K562 (cell line): ENCODE data around the gene VPS37D. TPM values are rescaled to one million over a fixed set of nuclear protein-coding genes. Genes with fewer than 3 reads are reported as not detected.

Experiments used
- BCOR ChIP-seq: fragments of 450-650 bp; IDR thresholded peaks from 2 replicates; pipeline ENCODE4 v1.6.1; 2016
- KAT8 ChIP-seq: fragments of 450-650 bp; IDR thresholded peaks from 2 replicates; pipeline ENCODE4 v1.6.1; 2016; ENCODE audit warnings: low read depth, mild to moderate bottlenecking
- MGA ChIP-seq: fragments of 450-650 bp; IDR thresholded peaks from 2 replicates; pipeline ENCODE4 v1.6.1; 2016; ENCODE audit warnings: mild to moderate bottlenecking, moderate library complexity
- REST ChIP-seq, 2 experiments: fragments of 450-650 bp; formaldehyde crosslinking in 1 of 2; IDR thresholded peaks; 2 replicates each; pipeline versions ENCODE4 v1.4.0 to v1.6.1; 2014 to 2020; ENCODE audit warnings: mild to moderate bottlenecking in 2 of 2, borderline replicate concordance in 1 of 2, low read depth in 1 of 2
- polyA plus RNA-seq, 8 experiments: library from polyadenylated mRNA; depleted of rRNA in 4 of 8; stranded (reverse) in 5 of 8; unstranded in 3 of 8; fragments of >200 nt; fragmentation: Nextera tagmentation in 2 of 8; fragmentation: Illumina TruSeq in 1 of 8; extraction: Ambion mirVana in 2 of 8; extraction: Trizol in 1 of 8; gene quantifications; 2 replicates each; pipeline versions ENCODE4 v1.2.1 to v1.2.3, GENCODE V29; 2011 to 2014; ENCODE audit warnings: inconsistent platforms in 1 of 8, missing spikeins in 1 of 8
- total RNA-seq, 7 experiments: library from RNA; depleted of rRNA in 6 of 7; stranded (reverse); fragments of >200 nt in 6 of 7; fragmentation: Illumina TruSeq in 2 of 7; extraction: Trizol in 2 of 7; gene quantifications; 2 replicates each; pipeline versions ENCODE4 v1.2.1 to v1.2.3, GENCODE V29; 2011 to 2021; ENCODE audit warnings: low replicate concordance in 1 of 7

VPS37D gene
- total and polyA plus RNA-seq, 9 of the 15 experiments (the other 6 are each of a cell fraction or from before 2014, with no cell fraction given) = 0.25 to 2.3 (median 1.0) TPM; not detected in 3

DNA sequence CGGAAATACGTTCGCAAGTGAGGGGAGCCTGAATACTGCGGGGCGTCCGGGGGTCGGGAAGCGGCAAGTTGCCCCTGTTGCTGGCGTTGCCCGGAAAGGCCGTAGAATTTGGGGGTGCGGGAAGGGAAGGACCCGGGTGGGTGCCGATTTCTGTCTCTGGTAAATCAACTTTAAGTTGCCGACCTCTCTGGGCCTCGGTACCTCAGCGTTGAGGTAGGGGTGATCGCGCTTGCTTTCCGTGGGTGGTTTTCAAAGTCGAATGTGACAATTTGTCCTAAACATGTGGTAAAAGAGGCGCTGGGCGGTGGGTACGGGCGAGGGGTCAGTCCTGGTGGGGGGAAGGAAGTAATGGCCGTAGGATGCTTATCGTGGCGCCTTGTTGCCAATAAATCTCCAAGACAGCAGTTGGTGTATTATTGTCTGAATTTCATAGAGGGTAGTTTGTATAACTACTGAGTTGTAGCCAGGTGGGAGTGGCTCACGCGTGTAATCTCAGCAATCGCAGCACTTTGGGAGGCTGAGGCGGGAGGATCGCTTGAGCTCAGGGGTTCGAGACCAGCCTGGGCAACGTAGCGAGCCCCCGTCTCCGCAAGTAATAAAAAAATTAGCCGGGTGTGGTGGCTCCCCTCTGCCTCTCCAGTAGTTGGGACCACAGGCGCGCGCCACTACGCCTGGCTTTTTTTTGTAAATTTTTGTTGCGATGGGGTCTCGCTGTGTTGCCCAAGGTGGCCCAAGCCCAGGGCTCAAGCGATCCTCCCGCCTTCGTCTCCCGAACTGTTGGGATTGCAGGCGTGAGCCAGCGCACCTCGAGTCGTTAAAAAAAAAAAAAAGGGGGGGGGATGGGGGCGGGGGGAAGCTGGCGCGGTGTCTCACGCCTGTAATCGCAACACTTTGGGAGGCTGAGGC is 16.4 kb downstream of the VPS37D start (continued):
- TF ChIP-seq MGA (no peak), KAT8 (no peak), BCOR (peak; percentile 70), REST (IDR thresholded peaks at IDR 0.05; ENCODE audit: borderline replicate concordance) (no peak), REST (CRISPR knock-in tag; IDR thresholded peaks at IDR 0.05; ENCODE audit: low read depth) (no peak)
